SU-DHL-6 (cell line): ENCODE results near the gene TMEM176B.

Experiments
- H2AFZ ChIP-seq: fragments of 200-600 bp; sonication (generic); 2 replicates; pipeline ENCODE4 v1.6.1; 2014; ENCODE audit warnings: low read depth, mild to moderate bottlenecking, moderate library complexity, mixed read lengths, antibody characterized with exemption, low read length; ENCODE audit not compliant: severe bottlenecking
- H3F3A ChIP-seq: fragments of 200-600 bp; shearing (Covaris generic); 2 replicates; pipeline ENCODE4 v1.6.0; 2016; ENCODE audit warnings: antibody characterized with exemption, mild to moderate bottlenecking; ENCODE audit not compliant: insufficient read depth
- H3K27ac ChIP-seq: fragments of 200-600 bp; sonication (generic); 2 replicates; pipeline ENCODE4 v1.5.1; 2016; ENCODE audit warnings: low read depth, mild to moderate bottlenecking, low read length, moderate library complexity, mixed read lengths
- H3K27me3 ChIP-seq: fragments of 200-600 bp; sonication (generic), shearing (Covaris generic); 2 replicates; pipeline ENCODE4 v1.6.0; 2014; ENCODE audit warnings: mild to moderate bottlenecking, low read length
- H3K36me3 ChIP-seq: fragments of 200-600 bp; sonication (generic); 2 replicates; pipeline ENCODE4 v1.6.1; 2014; ENCODE audit warnings: mild to moderate bottlenecking, low read length, mixed read lengths
- H3K4me2 ChIP-seq: fragments of 300-600, 200-600 bp; shearing (Covaris generic), sonication (generic); 2 replicates; pipeline ENCODE4 v1.6.0; 2014; ENCODE audit warnings: low read length, low read depth, mild to moderate bottlenecking; ENCODE audit not compliant: poor library complexity, severe bottlenecking
- H3K4me3 ChIP-seq: fragments of 200-600 bp; sonication (generic); 2 replicates; pipeline ENCODE4 v1.5.1; 2014; ENCODE audit warnings: antibody characterized with exemption, low read length, mild to moderate bottlenecking, mixed read lengths; ENCODE audit not compliant: insufficient read depth, poor library complexity, severe bottlenecking
- H3K79me2 ChIP-seq: fragments of 200-600 bp; sonication (generic); 2 replicates; pipeline ENCODE4 v1.6.1; 2014; ENCODE audit warnings: mild to moderate bottlenecking, low read length, moderate library complexity; ENCODE audit not compliant: insufficient read depth
- H3K9ac ChIP-seq: fragments of 200-600 bp; sonication (generic); 2 replicates; pipeline ENCODE4 v1.7.0; 2014; ENCODE audit warnings: mild to moderate bottlenecking, low read length
- H3K9me2 ChIP-seq: fragments of 200-600 bp; sonication (generic); replicated peaks from 2 replicates; pipeline ENCODE4 v1.6.1; 2014; ENCODE audit warnings: low read length; ENCODE audit not compliant: insufficient read depth
- H3K9me3 ChIP-seq: fragments of 200-600 bp; sonication (generic); 2 replicates; pipeline ENCODE4 v1.6.1; 2014; ENCODE audit warnings: low read length, mixed read lengths; ENCODE audit not compliant: insufficient read depth
- H4K20me1 ChIP-seq: fragments of 200-600 bp; sonication (generic); 2 replicates; pipeline ENCODE4 v1.6.1; 2014; ENCODE audit warnings: low read depth, mild to moderate bottlenecking, antibody characterized with exemption, low read length, moderate library complexity, mixed read lengths
- CTCF ChIP-seq: fragments of 200-600 bp; sonication (generic); IDR thresholded peaks from one replicate; pipeline ENCODE4 v1.5.1; 2017; ENCODE audit warnings: antibody characterized with exemption, mild to moderate bottlenecking, low read length, moderate library complexity; ENCODE audit not compliant: insufficient read depth, poor library complexity, severe bottlenecking
- EZH2phosphoT487 ChIP-seq: fragments of 200-600 bp; sonication (generic), shearing (Covaris generic); conservative IDR thresholded peaks from 2 replicates; pipeline ENCODE4 v1.6.1; 2018; ENCODE audit warnings: mild to moderate bottlenecking, antibody characterized with exemption, low read length, moderate library complexity, mixed read lengths

The TMEM176B gene

DNA sequence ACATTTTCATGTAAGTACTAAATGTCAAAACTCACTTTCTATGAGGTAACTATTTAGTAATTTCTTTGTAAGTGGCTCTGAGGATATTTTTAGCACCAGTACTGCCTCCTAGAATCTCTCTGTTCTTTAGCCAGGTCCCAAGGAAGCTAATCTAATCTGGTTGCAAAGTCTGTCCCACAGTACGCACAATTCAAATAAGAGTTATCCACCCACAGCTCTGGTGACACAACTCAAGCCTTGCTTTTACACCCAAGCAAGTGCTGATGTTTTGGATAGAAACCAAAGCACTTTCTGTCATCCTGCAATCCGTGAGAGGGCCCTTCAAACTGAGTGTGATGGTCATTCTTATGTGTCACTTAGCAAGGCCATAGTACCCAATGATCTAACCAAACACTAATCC is 48.5 kb downstream of the TMEM176B start:
- Histone ChIP-seq H3K9me2 (no peaks in the 10 kb centered on the region), H3K36me3 (no peaks in the 10 kb centered on the region), H3K79me2 (no peaks in the 10 kb centered on the region), H3K9me3 (no peaks in the 10 kb centered on the region), H4K20me1 (no peaks in the 10 kb centered on the region), H3K9ac (no peak overlapping the region), H2AFZ (no peak overlapping the region), H3K27me3 (no peaks in the 10 kb centered on the region), H3K27ac (no peak overlapping the region), H3F3A (no peaks in the 10 kb centered on the region), H3K4me3 (no peak overlapping the region), H3K4me2 (no peak overlapping the region)
- no peak for TF ChIP-seq CTCF
- no peak for TF ChIP-seq EZH2phosphoT487

DNA sequence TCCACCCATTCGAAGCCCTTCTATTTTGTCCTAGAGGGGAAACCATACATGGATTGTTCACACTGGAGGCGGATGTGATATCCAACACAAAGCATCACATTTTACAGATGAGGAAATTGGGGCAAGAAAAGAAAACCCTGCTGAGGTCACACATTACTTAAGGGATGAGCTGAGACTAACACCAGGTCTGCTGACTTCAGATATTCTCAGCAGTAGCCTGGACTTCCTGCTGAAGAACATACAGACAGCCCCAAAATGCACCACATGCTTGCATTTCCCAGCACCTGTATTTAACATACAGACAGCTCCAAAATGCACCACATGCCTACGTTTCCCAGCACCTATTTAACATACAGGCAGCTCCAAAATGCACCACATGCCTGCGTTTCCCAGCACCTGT is 51.8 kb downstream of the TMEM176B start:
- no peaks in the 10 kb centered on the region for H3K9me3 ChIP-seq
- no peaks in the 10 kb centered on the region for H3K36me3 ChIP-seq
- H4K20me1 ChIP-seq = no peaks in the 10 kb centered on the region
- no peak overlapping the region for H3K4me3 ChIP-seq
- no peaks in the 10 kb centered on the region for H3F3A ChIP-seq
- no peaks in the 10 kb centered on the region for H3K9me2 ChIP-seq
- H3K27me3 ChIP-seq = no peaks in the 10 kb centered on the region
- H3K27ac ChIP-seq = no peak overlapping the region
- no peak for TF ChIP-seq CTCF
- TF ChIP-seq EZH2phosphoT487 = no peak
- no peak overlapping the region for H3K9ac ChIP-seq
- no peak overlapping the region for H3K4me2 ChIP-seq
- no peak overlapping the region for H2AFZ ChIP-seq
- H3K79me2 ChIP-seq = no peaks in the 10 kb centered on the region

DNA sequence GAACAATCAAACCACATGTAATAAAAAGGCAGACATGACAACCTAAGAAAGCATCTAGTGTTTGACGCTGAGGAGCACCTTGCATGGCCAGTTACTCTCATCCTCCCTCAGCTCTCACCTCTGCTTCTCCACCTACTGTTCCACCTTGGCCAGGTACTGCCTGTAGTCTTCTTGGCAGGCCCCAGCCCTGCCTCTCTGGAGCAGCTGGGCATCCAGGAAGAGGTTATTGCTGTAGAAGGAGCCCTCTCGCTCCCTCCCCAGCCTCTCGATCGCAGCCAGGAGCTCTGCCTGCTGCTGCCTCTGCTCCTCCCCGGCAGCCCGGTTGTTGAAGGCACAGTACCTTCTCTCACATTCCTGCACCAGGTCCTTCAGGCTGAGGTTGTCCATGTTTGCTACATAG is 53.2 kb downstream of the TMEM176B start:
- H3K9me3 ChIP-seq = no peaks in the 10 kb centered on the region
- no peak overlapping the region for H3K9ac ChIP-seq
- H4K20me1 ChIP-seq = no peaks in the 10 kb centered on the region
- TF ChIP-seq EZH2phosphoT487 = no peak
- no peaks in the 10 kb centered on the region for H3K79me2 ChIP-seq
- H3K4me2 ChIP-seq = no peak overlapping the region
- H3K9me2 ChIP-seq = no peaks in the 10 kb centered on the region
- no peak overlapping the region for H3K27ac ChIP-seq
- H3K36me3 ChIP-seq = no peaks in the 10 kb centered on the region
- H3K27me3 ChIP-seq = no peaks in the 10 kb centered on the region
- no peak overlapping the region for H2AFZ ChIP-seq
- no peaks in the 10 kb centered on the region for H3F3A ChIP-seq
- no peak overlapping the region for H3K4me3 ChIP-seq

DNA sequence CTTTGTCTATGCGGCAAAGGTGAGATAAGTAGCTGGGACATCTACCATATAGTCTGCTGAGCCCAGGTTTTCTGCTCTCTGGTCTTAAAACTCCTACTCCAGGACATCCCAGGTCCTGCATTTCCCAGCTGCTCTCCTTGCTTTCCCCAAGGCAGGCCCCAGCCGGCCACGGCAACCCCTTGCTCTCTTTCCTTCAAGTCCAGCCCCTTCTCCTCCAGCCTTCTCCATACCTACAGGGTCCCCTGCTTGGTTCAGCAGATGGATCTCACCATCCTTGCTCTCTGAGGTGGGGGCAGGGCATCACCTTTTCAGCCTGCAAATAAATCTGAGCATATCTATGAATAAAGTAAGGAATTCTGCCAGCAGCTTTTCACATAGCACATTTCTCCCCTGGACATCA is 54.3 kb downstream of the TMEM176B start:
- Histone ChIP-seq H2AFZ (no peak overlapping the region), H3K27me3 (no peaks in the 10 kb centered on the region), H3K36me3 (no peaks in the 10 kb centered on the region), H3K79me2 (no peaks in the 10 kb centered on the region), H3F3A (no peaks in the 10 kb centered on the region), H4K20me1 (no peaks in the 10 kb centered on the region), H3K9ac (no peak overlapping the region), H3K4me2 (no peak overlapping the region), H3K9me3 (no peaks in the 10 kb centered on the region), H3K9me2 (no peaks in the 10 kb centered on the region), H3K4me3 (no peak overlapping the region), H3K27ac (no peak overlapping the region)
- TF ChIP-seq EZH2phosphoT487 (no peak), CTCF (no peak)
